H9 (cell line): Measurements from ENCODE around the gene GRIA1. TPM values are rescaled to one million over a fixed set of nuclear protein-coding genes. Genes with fewer than 3 reads are reported as not detected.

ENCODE experiments used
- DNase-seq: peaks from one replicate; pipeline ENCODE4 v3.0.0-alpha.2; 2017
- H2AFZ ChIP-seq: one replicate; pipeline ENCODE4 v1.6.1; 2013; ENCODE audit warnings: mild to moderate bottlenecking, low read length, control low read depth, moderate library complexity
- H2AK5ac ChIP-seq: 2 replicates; pipeline ENCODE4 v1.6.1; 2013; ENCODE audit warnings: low read length, control low read depth, mixed read lengths; ENCODE audit not compliant: insufficient read length
- H2BK120ac ChIP-seq: one replicate; pipeline ENCODE4 v1.6.1; 2013; ENCODE audit warnings: low read depth, mild to moderate bottlenecking, low read length, control low read depth, inconsistent platforms; ENCODE audit not compliant: poor library complexity, severe bottlenecking
- H2BK12ac ChIP-seq: 2 replicates; pipeline ENCODE4 v1.6.1; 2013; ENCODE audit warnings: low read length, control low read depth, mixed read lengths, low read depth; ENCODE audit not compliant: insufficient read length
- H2BK15ac ChIP-seq: 2 replicates; pipeline ENCODE4 v1.6.1; 2013; ENCODE audit warnings: low read depth, low read length, control low read depth
- H2BK20ac ChIP-seq: one replicate; pipeline ENCODE4 v1.6.1; 2013; ENCODE audit warnings: low read depth, mild to moderate bottlenecking, low read length, control low read depth, inconsistent platforms; ENCODE audit not compliant: poor library complexity, severe bottlenecking
- H2BK5ac ChIP-seq: 2 replicates; pipeline ENCODE4 v1.6.1; 2013; ENCODE audit warnings: low read length, control low read depth, mixed read lengths; ENCODE audit not compliant: insufficient read length
- H3K14ac ChIP-seq: 2 replicates; pipeline ENCODE4 v1.6.1; 2013; ENCODE audit warnings: low read length, control low read depth; ENCODE audit not compliant: insufficient read depth
- H3K18ac ChIP-seq: 2 replicates; pipeline ENCODE4 v1.6.1; 2013; ENCODE audit warnings: low read depth, mild to moderate bottlenecking, mixed read lengths, low read length, control low read depth; ENCODE audit not compliant: insufficient read length
- H3K23ac ChIP-seq: 2 replicates; pipeline ENCODE4 v1.6.1; 2013; ENCODE audit warnings: low read length, control low read depth, mixed read lengths, low read depth; ENCODE audit not compliant: insufficient read length
- H3K23me2 ChIP-seq: 2 replicates; pipeline ENCODE4 v1.6.1; 2013; ENCODE audit warnings: low read depth, mild to moderate bottlenecking, mixed read lengths, low read length, control low read depth; ENCODE audit not compliant: insufficient read length, poor library complexity, severe bottlenecking
- H3K27ac ChIP-seq: 2 replicates; pipeline ENCODE4 v1.5.1; 2013; ENCODE audit warnings: low read length, control low read depth, mixed read lengths, low read depth; ENCODE audit not compliant: insufficient read length
- H3K27me3 ChIP-seq: 2 replicates; pipeline ENCODE4 v1.6.1; 2013; ENCODE audit warnings: low read length, control low read depth, inconsistent platforms; ENCODE audit not compliant: insufficient read depth
- H3K4ac ChIP-seq: 2 replicates; pipeline ENCODE4 v1.6.1; 2013; ENCODE audit warnings: low read depth, mild to moderate bottlenecking, control low read depth, inconsistent platforms, low read length, moderate library complexity
- H3K4me1 ChIP-seq: 2 replicates; pipeline ENCODE4 v1.6.1; 2013; ENCODE audit warnings: low read length, control low read depth, inconsistent platforms; ENCODE audit not compliant: insufficient read depth
- H3K4me2 ChIP-seq: 2 replicates; pipeline ENCODE4 v1.6.1; 2013; ENCODE audit warnings: low read length, control low read depth, mixed read lengths; ENCODE audit not compliant: insufficient read length, insufficient read depth
- H3K56ac ChIP-seq: 2 replicates; pipeline ENCODE4 v1.6.1; 2013; ENCODE audit warnings: low read depth, mild to moderate bottlenecking, mixed read lengths, low read length, control low read depth; ENCODE audit not compliant: insufficient read length
- H3K79me1 ChIP-seq: 2 replicates; pipeline ENCODE4 v1.6.1; 2013; ENCODE audit warnings: low read depth, mild to moderate bottlenecking, moderate library complexity, low read length, control low read depth, inconsistent platforms; ENCODE audit not compliant: insufficient read depth, poor library complexity, severe bottlenecking
- H3K79me2 ChIP-seq: 2 replicates; pipeline ENCODE4 v1.6.1; 2013; ENCODE audit warnings: low read length, control low read depth, inconsistent platforms; ENCODE audit not compliant: insufficient read depth
- H3K9ac ChIP-seq: 2 replicates; pipeline ENCODE4 v1.6.1; 2013; ENCODE audit warnings: low read length, control low read depth, mixed read lengths; ENCODE audit not compliant: insufficient read length; ENCODE audit errors: extremely low read depth
- H3K9me3 ChIP-seq: one replicate; pipeline ENCODE4 v1.6.1; 2013; ENCODE audit warnings: low read depth, low read length, inconsistent platforms; ENCODE audit not compliant: control insufficient read depth
- H3T11ph ChIP-seq: one replicate; pipeline ENCODE4 v1.6.1; 2013; ENCODE audit warnings: mild to moderate bottlenecking, low read length, control low read depth, inconsistent platforms
- H4K20me1 ChIP-seq: one replicate; pipeline ENCODE4 v1.6.1; 2013; ENCODE audit not compliant: control insufficient read depth, insufficient read length, insufficient read depth
- H4K5ac ChIP-seq: 2 replicates; pipeline ENCODE4 v1.6.1; 2013; ENCODE audit warnings: low read depth, mild to moderate bottlenecking, mixed read lengths, low read length, control low read depth; ENCODE audit not compliant: insufficient read length
- H4K8ac ChIP-seq: replicated peaks from 2 replicates; pipeline ENCODE4 v1.6.1; 2013; ENCODE audit warnings: low read length, control low read depth, mixed read lengths, low read depth; ENCODE audit not compliant: insufficient read length
- H4K91ac ChIP-seq: 2 replicates; pipeline ENCODE4 v1.6.1; 2013; ENCODE audit warnings: low read depth, mild to moderate bottlenecking, moderate library complexity, mixed read lengths, low read length, control low read depth; ENCODE audit not compliant: insufficient read length
- H3K27ac Mint-ChIP-seq, 3 experiments: 2 replicates in 2 of 3; 3 replicates in 1 of 3; pipeline ENCODE4 v1.8.0; 2020 to 2021; ENCODE audit warnings: mixed read lengths in 3 of 3, mild to moderate bottlenecking in 1 of 3, moderate library complexity in 1 of 3
- H3K27me3 Mint-ChIP-seq: 2 replicates; pipeline ENCODE4 v1.8.0; 2021; ENCODE audit warnings: low read depth, mild to moderate bottlenecking, moderate library complexity, mixed read lengths
- H3K36me3 Mint-ChIP-seq, 3 experiments: 2 replicates in 2 of 3; 3 replicates in 1 of 3; pipeline ENCODE4 v1.8.0; 2020 to 2021; ENCODE audit warnings: low read depth in 3 of 3, mixed read lengths in 3 of 3; ENCODE audit not compliant: insufficient read depth in 1 of 3
- H3K4me1 Mint-ChIP-seq, 2 experiments: 2 replicates each; pipeline ENCODE4 v1.8.0; 2020; ENCODE audit warnings: mixed read lengths in 2 of 2
- H3K4me3 Mint-ChIP-seq, 2 experiments: 2 replicates in 1 of 2; 3 replicates in 1 of 2; pipeline ENCODE4 v1.8.0; 2020 to 2021; ENCODE audit warnings: mild to moderate bottlenecking in 2 of 2, mixed read lengths in 2 of 2, moderate library complexity in 1 of 2
- H3K9me3 Mint-ChIP-seq, 2 experiments: 2 replicates in 1 of 2; 3 replicates in 1 of 2; pipeline ENCODE4 v1.8.0; 2020; ENCODE audit warnings: mild to moderate bottlenecking in 2 of 2, mixed read lengths in 2 of 2, moderate library complexity in 1 of 2
- CTCF ChIP-seq: fragments of 200-600 bp; sonication (generic); conservative IDR thresholded peaks from 3 replicates; pipeline ENCODE4 v1.8.0; 2021; ENCODE audit warnings: antibody characterized with exemption, mild to moderate bottlenecking
- WGBS: extraction: QIAGEN DNeasy Blood & Tissue Kit; methylation state at CpG from one replicate; pipeline ENCODE4 v1.1.7; 2013; ENCODE audit warnings: missing lambda C conversion rate, low lambda C conversion rate, mixed read lengths; ENCODE audit not compliant: insufficient read length; ENCODE audit errors: extremely low coverage; 5-methylcytosine and 5-hydroxymethylcytosine counted together
- total RNA-seq: library from RNA; stranded (reverse); gene quantifications from 2 replicates; pipeline ENCODE4 v1.2.1, GENCODE V29; 2021

Gene GRIA1
- total RNA-seq, 1 experiment from 2014 or later = 0.52 TPM

GRCh38 chr5:153537207-153537606, 46.7 kb downstream of the GRIA1 start:
- Histone ChIP-seq H3K4me1 (no peaks in the 10 kb centered on the region), H3K23ac (no peak overlapping the region), H4K5ac (no peak overlapping the region), H3K79me2 (no peaks in the 10 kb centered on the region), H3K56ac (no peak overlapping the region), H2BK15ac (no peak overlapping the region), H4K91ac (no peak overlapping the region), H3K27ac (no peak overlapping the region), H3K4ac (no peak overlapping the region), H2BK5ac (no peak overlapping the region), H2BK12ac (no peak overlapping the region), H3K4me2 (no peak overlapping the region), H3K18ac (no peak overlapping the region), H3K79me1 (no peaks in the 10 kb centered on the region), H3K23me2 (no peaks in the 10 kb centered on the region), H2BK20ac (no peak overlapping the region), H2BK120ac (no peak overlapping the region), H4K20me1 (no peaks in the 10 kb centered on the region), H4K8ac (no peak overlapping the region), H3K9me3 (no peaks in the 10 kb centered on the region), H2AFZ (no peak overlapping the region), H3T11ph (no peak overlapping the region), H3K14ac (no peak overlapping the region), H3K9ac (no peak overlapping the region), H2AK5ac (no peak overlapping the region), H3K27me3 (no peaks in the 10 kb centered on the region)
- no peak for TF ChIP-seq CTCF
- DNase-seq = no peak
- peaks cover 2 to 3% of the 10 kb centered on the region in 2 experiments; a peak in 1 of 4 replicates for H3K4me1 Mint-ChIP-seq
- H3K36me3 Mint-ChIP-seq = no peaks in the 10 kb centered on the region
- no peak overlapping the region for H3K4me3 Mint-ChIP-seq
- H3K27ac Mint-ChIP-seq = no peak overlapping the region
- no CpG with 5 or more reads among the region's 8 CpGs for WGBS
- no peaks in the 10 kb centered on the region for H3K9me3 Mint-ChIP-seq
- H3K27me3 Mint-ChIP-seq = no peaks in the 10 kb centered on the region
